Right cardiac atrium (tissue), 5 donors: ENCODE results near the gene ATP2B3. TPM values are rescaled to one million over a fixed set of nuclear protein-coding genes. Genes with fewer than 3 reads are reported as not detected.
A peak's percentile ranks its signal among the peaks of the same experiment; 100 is the strongest.

Experiments
- ATAC-seq, 2 donors: fragments of 200-7000 bp; cut with Tn5 transposase; one replicate each; pipeline versions ENCODE4 v1.8.0 to v1.9.1; 2020; ENCODE audit warnings: moderate library complexity in 2 of 2, mild to moderate bottlenecking in 1 of 2
- DNase-seq, 3 donors: peaks; one replicate each; pipeline ENCODE4 v3.0.0-alpha.2; 2020
- H3K27ac ChIP-seq: one replicate; pipeline ENCODE4 v1.5.1; 2013; ENCODE audit warnings: mild to moderate bottlenecking, low read length, control low read depth, moderate library complexity
- H3K27me3 ChIP-seq: one replicate; pipeline ENCODE4 v1.6.1; 2013; ENCODE audit not compliant: control insufficient read depth, insufficient read depth
- H3K4me1 ChIP-seq: one replicate; pipeline ENCODE4 v1.6.1; 2013; ENCODE audit warnings: low read length; ENCODE audit not compliant: control insufficient read depth, insufficient read depth
- H3K4me3 ChIP-seq: one replicate; pipeline ENCODE4 v1.5.1; 2013; ENCODE audit warnings: low read length, control low read depth
- H3K9me3 ChIP-seq: one replicate; pipeline ENCODE4 v1.6.1; 2013; ENCODE audit warnings: low read length; ENCODE audit not compliant: control insufficient read depth
- WGBS: extraction: QIAGEN DNeasy Blood & Tissue Kit; methylation state at CpG from one replicate; pipeline ENCODE4 v1.1.7; 2013; 5-methylcytosine and 5-hydroxymethylcytosine counted together
- intact Hi-C, 4 donors: fragments of 100-400 bp; cut with DNase I; formaldehyde crosslinking; loops; one replicate each; pipeline versions ENCODE4 v1.11.0 to v1.14.0; 2022 to 2023
- polyA plus RNA-seq: library from polyadenylated mRNA; stranded (reverse); fragments of 200-250 nt; gene quantifications from one replicate; pipeline ENCODE4 v1.2.3, GENCODE V29; 2013
- total RNA-seq, 4 donors: library from RNA; stranded (reverse); fragmentation: NEBNext Ultra II Directional; extraction: Animal tissue kit (Norgen Biotek cat#: 25700); gene quantifications; one replicate each; pipeline ENCODE4 v1.2.1, GENCODE V29; 2021
- donor health status: healthy with polysubstance abuse.
- donor health status: DM: no; HTN: yes; CAD: no.
- donor health status: DM: no; HTN: no; CAD: no.
- donor health status: DM: no; HTN: yes; CAD: no; lungs with severe emphysema.
- donor health status: DM: yes; HTN: yes; CAD: no.

ATP2B3 gene
- total and polyA plus RNA-seq, 5 donors = under 0.01 TPM; not detected in 4

- Histone ChIP-seq H3K9me3 (no peaks in the 10 kb centered on the region), H3K27ac (no peak overlapping the region), H3K4me1 (no peaks in the 10 kb centered on the region), H3K4me3 (no peak overlapping the region), H3K27me3 (no peaks in the 10 kb centered on the region)
- ATAC-seq = no peak
- WGBS = 88% methylated on average over 4 of the region's 4 CpGs
- intact Hi-C loops = no loop called here
- DNase-seq = no peak
Observed at GRCh38 chrX:153573984-153574383, 56.5 kb downstream of the ATP2B3 start.

- intact Hi-C loops = no loop called here
- no peak overlapping the region for H3K27ac ChIP-seq
- ATAC-seq (no peak), DNase-seq (peak in 1 of 3 donors; percentile 3)
- no peaks in the 10 kb centered on the region for H3K9me3 ChIP-seq
- WGBS = 77% methylated on average over 10 of the region's 10 CpGs
- no peaks in the 10 kb centered on the region for H3K4me1 ChIP-seq
- no peaks in the 10 kb centered on the region for H3K27me3 ChIP-seq
- no peak overlapping the region for H3K4me3 ChIP-seq
Observed at GRCh38 chrX:153576239-153576870, 58.9 kb downstream of the ATP2B3 start.

- intact Hi-C loops = no loop called here
- no peak overlapping the region for H3K27ac ChIP-seq
- no peak for DNase-seq
- no peaks in the 10 kb centered on the region for H3K9me3 ChIP-seq
- no peaks in the 10 kb centered on the region for H3K4me1 ChIP-seq
- no peaks in the 10 kb centered on the region for H3K27me3 ChIP-seq
- WGBS = 88% methylated on average over 6 of the region's 6 CpGs
- no peak for ATAC-seq
- no peak overlapping the region for H3K4me3 ChIP-seq
Observed at GRCh38 chrX:153576961-153577360, 59.5 kb downstream of the ATP2B3 start.

GRCh38 chrX:153578200-153578835, 60.9 kb downstream of the ATP2B3 start:
- Histone ChIP-seq H3K27ac (no peak overlapping the region), H3K4me3 (no peak overlapping the region), H3K27me3 (no peaks in the 10 kb centered on the region), H3K4me1 (no peaks in the 10 kb centered on the region), H3K9me3 (no peaks in the 10 kb centered on the region)
- WGBS = 88% methylated on average over 18 of the region's 18 CpGs
- DNase-seq (peak in 1 of 3 donors; percentile 19), ATAC-seq (no peak)
- intact Hi-C loops = no loop called here

GRCh38 chrX:153578889-153579288, 61.4 kb downstream of the ATP2B3 start:
- no peaks in the 10 kb centered on the region for H3K4me1 ChIP-seq
- no peaks in the 10 kb centered on the region for H3K9me3 ChIP-seq
- no peaks in the 10 kb centered on the region for H3K27me3 ChIP-seq
- 67% methylated on average over 2 of the region's 2 CpGs for WGBS
- ATAC-seq = no peak
- DNase-seq = peak in 1 of 3 donors; percentile 20
- intact Hi-C loops = no loop called here
- no peak overlapping the region for H3K4me3 ChIP-seq
- no peak overlapping the region for H3K27ac ChIP-seq

GRCh38 chrX:153580700-153581386, 63.4 kb downstream of the ATP2B3 start:
- ATAC-seq (no peak), DNase-seq (peak in 1 of 3 donors; percentile 28)
- Histone ChIP-seq H3K4me1 (no peaks in the 10 kb centered on the region), H3K27me3 (no peaks in the 10 kb centered on the region), H3K9me3 (no peaks in the 10 kb centered on the region), H3K27ac (no peak overlapping the region), H3K4me3 (no peak overlapping the region)
- WGBS = 77% methylated on average over 14 of the region's 14 CpGs
- intact Hi-C loops = no loop called here

- ATAC-seq (peak in 1 of 2 donors; percentile 57), DNase-seq (peak; percentile 14 to 64 (median 59))
- no peak overlapping the region for H3K27ac ChIP-seq
- 17% methylated on average over 13 of the region's 13 CpGs for whole genome bisulfite sequencing
- no peak overlapping the region for H3K4me3 ChIP-seq
- no peaks in the 10 kb centered on the region for H3K27me3 ChIP-seq
- no peaks in the 10 kb centered on the region for H3K4me1 ChIP-seq
- intact Hi-C loops = no loop called here
- no peaks in the 10 kb centered on the region for H3K9me3 ChIP-seq
Observed at GRCh38 chrX:153582896-153583295, 65.5 kb downstream of the ATP2B3 start.

- no peaks in the 10 kb centered on the region for H3K27me3 ChIP-seq
- H3K4me3 ChIP-seq = no peak overlapping the region
- H3K27ac ChIP-seq = no peak overlapping the region
- WGBS = 60% methylated on average over 2 of the region's 2 CpGs
- ATAC-seq = no peak
- DNase-seq = no peak
- intact Hi-C loops = no loop called here
- no peaks in the 10 kb centered on the region for H3K4me1 ChIP-seq
- H3K9me3 ChIP-seq = no peaks in the 10 kb centered on the region
Observed at GRCh38 chrX:153583433-153583832, 66.0 kb downstream of the ATP2B3 start.

GRCh38 chrX:153585827-153586226, 68.4 kb downstream of the ATP2B3 start:
- ATAC-seq = no peak

GRCh38 chrX:153587342-153587741, 69.9 kb downstream of the ATP2B3 start:
- Histone ChIP-seq H3K4me3 (no peak overlapping the region), H3K27me3 (no peaks in the 10 kb centered on the region), H3K4me1 (no peaks in the 10 kb centered on the region), H3K27ac (no peak overlapping the region), H3K9me3 (no peaks in the 10 kb centered on the region)
- whole genome bisulfite sequencing = 96% methylated on average over 10 of the region's 10 CpGs
- intact Hi-C loops = no loop called here
- no peak for DNase-seq
- no peak for ATAC-seq

More at GRCh38 chrX:153585827-153586226, 68.4 kb downstream of the ATP2B3 start:
- no peaks in the 10 kb centered on the region for H3K27me3 ChIP-seq
- H3K4me1 ChIP-seq = no peaks in the 10 kb centered on the region
- H3K9me3 ChIP-seq = no peaks in the 10 kb centered on the region
- H3K4me3 ChIP-seq = no peak overlapping the region
- intact Hi-C loops = no loop called here
- H3K27ac ChIP-seq = no peak overlapping the region
- WGBS = 89% methylated on average over 4 of the region's 4 CpGs
- DNase-seq = no peak

- Histone ChIP-seq H3K27ac (no peak overlapping the region), H3K4me3 (no peak overlapping the region), H3K27me3 (no peaks in the 10 kb centered on the region), H3K9me3 (no peaks in the 10 kb centered on the region), H3K4me1 (no peaks in the 10 kb centered on the region)
- DNase-seq (no peak), ATAC-seq (no peak)
- 94% methylated on average over 18 of the region's 18 CpGs for WGBS
- intact Hi-C loops = no loop called here
Observed at GRCh38 chrX:153588021-153588781, 70.8 kb downstream of the ATP2B3 start.
